ENCODE data around the gene DUOX2.
A peak's percentile ranks its signal among the peaks of the same experiment; 100 is the strongest.
"Not testable (repeated sequence)": the region's sequence is repeated elsewhere in the genome, so short reads cannot be mapped to it uniquely, and the experiment has no call there.

Gene DUOX2

GRCh38 chr15:45088801-45089711 is 24.9 kb downstream of the DUOX2 start:
- in situ Hi-C loops (cut with HindIII; ENCODE audit: low pct_ligation_motif_present, low pct_unique_long_range_greater_than_20kb, low sequenced_read_pairs) = no loop called here

GRCh38 chr15:45087513-45087912 is 26.5 kb downstream of the DUOX2 start:
- in situ Hi-C loops (cut with HindIII; ENCODE audit: low pct_ligation_motif_present, low pct_unique_long_range_greater_than_20kb, low sequenced_read_pairs) = no loop called here
- DNase-seq = no peak

More at GRCh38 chr15:45088801-45089711, 24.9 kb downstream of the DUOX2 start:
- no peak for DNase-seq

GRCh38 chr15:45084163-45084562 is 29.8 kb downstream of the DUOX2 start:
- in situ Hi-C loops (cut with HindIII; ENCODE audit: low pct_ligation_motif_present, low pct_unique_long_range_greater_than_20kb, low sequenced_read_pairs) = no loop called here
- DNase-seq = no peak

- in situ Hi-C loops (cut with HindIII; ENCODE audit: low pct_ligation_motif_present, low pct_unique_long_range_greater_than_20kb, low sequenced_read_pairs) = no loop called here
- DNase-seq = no peak
Observed at GRCh38 chr15:45083223-45083622, 30.7 kb downstream of the DUOX2 start.

- in situ Hi-C loops (cut with HindIII; ENCODE audit: low pct_ligation_motif_present, low pct_unique_long_range_greater_than_20kb, low sequenced_read_pairs); DNase-seq: not testable (repeated sequence)
Observed at GRCh38 chr15:45082412-45082811, 31.6 kb downstream of the DUOX2 start.

GRCh38 chr15:45080593-45080992 is 33.4 kb downstream of the DUOX2 start:
- in situ Hi-C loops (cut with HindIII; ENCODE audit: low pct_ligation_motif_present, low pct_unique_long_range_greater_than_20kb, low sequenced_read_pairs); DNase-seq: not testable (repeated sequence)

GRCh38 chr15:45079628-45080246 is 34.2 kb downstream of the DUOX2 start:
- DNase-seq = peak; percentile 16
- in situ Hi-C loops (cut with HindIII; ENCODE audit: low pct_ligation_motif_present, low pct_unique_long_range_greater_than_20kb, low sequenced_read_pairs) = not testable (repeated sequence)

GRCh38 chr15:45079201-45079600 is 34.8 kb downstream of the DUOX2 start:
- in situ Hi-C loops (cut with HindIII; ENCODE audit: low pct_ligation_motif_present, low pct_unique_long_range_greater_than_20kb, low sequenced_read_pairs) = not testable (repeated sequence)

GRCh38 chr15:45077391-45077790 is 36.6 kb downstream of the DUOX2 start:
- in situ Hi-C loops (cut with HindIII; ENCODE audit: low pct_ligation_motif_present, low pct_unique_long_range_greater_than_20kb, low sequenced_read_pairs); DNase-seq: not testable (repeated sequence)

More at GRCh38 chr15:45079201-45079600, 34.8 kb downstream of the DUOX2 start:
- peak; percentile 5 for DNase-seq

GRCh38 chr15:45075440-45076320 is 38.3 kb downstream of the DUOX2 start:
- DNase-seq; in situ Hi-C loops (cut with HindIII; ENCODE audit: low pct_ligation_motif_present, low pct_unique_long_range_greater_than_20kb, low sequenced_read_pairs): not testable (repeated sequence)

GRCh38 chr15:45073602-45074001 is 40.4 kb downstream of the DUOX2 start:
- DNase-seq; in situ Hi-C loops (cut with HindIII; ENCODE audit: low pct_ligation_motif_present, low pct_unique_long_range_greater_than_20kb, low sequenced_read_pairs): not testable (repeated sequence)

GRCh38 chr15:45069942-45070360 is 44.0 kb downstream of the DUOX2 start:
- in situ Hi-C loops (cut with HindIII; ENCODE audit: low pct_ligation_motif_present, low pct_unique_long_range_greater_than_20kb, low sequenced_read_pairs); DNase-seq: not testable (repeated sequence)

GRCh38 chr15:45064386-45064785 is 49.6 kb downstream of the DUOX2 start:
- in situ Hi-C loops (cut with HindIII; ENCODE audit: low pct_ligation_motif_present, low pct_unique_long_range_greater_than_20kb, low sequenced_read_pairs) = no loop called here
- peak; percentile 53 for DNase-seq

GRCh38 chr15:45062301-45062700 is 51.7 kb downstream of the DUOX2 start:
- DNase-seq; in situ Hi-C loops (cut with HindIII; ENCODE audit: low pct_ligation_motif_present, low pct_unique_long_range_greater_than_20kb, low sequenced_read_pairs): not testable (repeated sequence)

- in situ Hi-C loops (cut with HindIII; ENCODE audit: low pct_ligation_motif_present, low pct_unique_long_range_greater_than_20kb, low sequenced_read_pairs); DNase-seq: not testable (repeated sequence)
Observed at GRCh38 chr15:45058690-45059675, 55.0 kb downstream of the DUOX2 start.

GRCh38 chr15:45052676-45053075 is 61.3 kb downstream of the DUOX2 start:
- DNase-seq; in situ Hi-C loops (cut with HindIII; ENCODE audit: low pct_ligation_motif_present, low pct_unique_long_range_greater_than_20kb, low sequenced_read_pairs): not testable (repeated sequence)

- DNase-seq = no peak
- in situ Hi-C loops (cut with HindIII; ENCODE audit: low pct_ligation_motif_present, low pct_unique_long_range_greater_than_20kb, low sequenced_read_pairs) = no loop called here
Observed at GRCh38 chr15:45050587-45050986, 63.4 kb downstream of the DUOX2 start.

Measured in ACHN (cell line).